Measurements from ENCODE around the gene MDC1.

- TF ChIP-seq ZNF274 (IDR thresholded peaks at IDR 0.05; ENCODE audit: low read depth, low read length) (no peak), YY1 (IDR thresholded peaks at IDR 0.05; ENCODE audit: insufficient read depth, insufficient read length) (no peak), SUZ12 (IDR thresholded peaks at IDR 0.05; ENCODE audit: extremely low read depth, insufficient read depth, insufficient read length) (no peak)
These were observed 61.4 kb downstream of the MDC1 start for GRCh38 chr6:30655743-30656094.

All from NT2/D1 (cell line).